Measurements from ENCODE around the gene PEX14. TPM values are rescaled to one million over a fixed set of nuclear protein-coding genes. Genes with fewer than 3 reads are reported as not detected.

PEX14 gene
- total RNA-seq, 1 experiment from 2014 or later, result 29.3 TPM

- no peak for TF ChIP-seq EZH2phosphoT487 (IDR thresholded peaks at IDR 0.05; ENCODE audit: borderline replicate concordance)
- no peak for TF ChIP-seq YY1 (IDR thresholded peaks at IDR 0.05; ENCODE audit: extremely low read depth, insufficient replicate concordance, low read depth, low read length)
- TF ChIP-seq RAD21 (IDR thresholded peaks at IDR 0.05; ENCODE audit: low read depth), result no peak
- no peak for TF ChIP-seq EZH2 (IDR thresholded peaks at IDR 0.05)
- TF ChIP-seq CTCF (IDR thresholded peaks at IDR 0.05 in 2 of 3, conservative IDR thresholded peaks at IDR 0.05 in 1 of 3; ENCODE audit: borderline replicate concordance in 1 of 3, insufficient read depth in 1 of 3, low read depth in 2 of 3, low read length in 2 of 3), result no peak
- no peak for TF ChIP-seq SP1 (IDR thresholded peaks at IDR 0.05; ENCODE audit: low read depth)
- TF ChIP-seq, protein P1, sequence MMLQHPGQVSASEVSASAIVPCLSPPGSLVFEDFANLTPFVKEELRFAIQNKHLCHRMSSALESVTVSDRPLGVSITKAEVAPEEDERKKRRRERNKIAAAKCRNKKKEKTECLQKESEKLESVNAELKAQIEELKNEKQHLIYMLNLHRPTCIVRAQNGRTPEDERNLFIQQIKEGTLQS (IDR thresholded peaks at IDR 0.05), result no peak
These were observed 21.2 kb downstream of the PEX14 start (continued) for GRCh38 chr1:10495952-10496351.

DNA sequence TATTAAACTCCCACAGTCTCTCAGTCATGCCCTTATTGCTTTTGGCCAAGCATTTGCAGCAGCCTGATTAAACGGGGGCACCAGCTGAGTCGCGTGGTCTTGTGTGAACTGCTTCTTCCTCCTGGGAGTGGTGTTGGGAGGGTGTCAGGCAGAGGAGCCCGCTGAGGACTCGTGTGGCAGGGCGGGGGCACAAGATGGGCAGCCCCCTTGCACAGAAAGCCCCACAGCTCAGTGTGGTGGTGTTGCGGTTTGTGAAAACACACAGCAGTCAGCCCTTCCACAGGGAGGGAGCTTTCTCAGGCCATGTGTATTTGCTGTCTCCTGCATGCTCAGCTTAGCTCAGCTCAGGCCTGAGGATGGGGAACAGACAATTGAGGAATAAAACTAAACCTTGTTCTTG lies 22.4 kb downstream of the PEX14 start:
- no TSS peak for BruUV-seq (replicated peaks)
- no peaks in the 10 kb centered on the region for H3K27me3 ChIP-seq (ENCODE audit: insufficient read depth, low read length)
- intact Hi-C loops (cut with micrococcal nuclease), result no loop called here
- CTCF ChIA-PET, result no interaction called here
- POLR2A ChIA-PET, result no interaction called here
- no peak overlapping the region for H3K4me2 ChIP-seq (ENCODE audit: low read length)
- peaks cover 0 to 8% of the 10 kb centered on the region in 2 experiments; a peak in 3 of 4 replicates for H3K4me1 ChIP-seq (ENCODE audit: control insufficient read depth in 1 of 2, insufficient read depth in 2 of 2, low read length in 2 of 2)
- TF ChIP-seq CTCF (IDR thresholded peaks at IDR 0.05 in 2 of 3, conservative IDR thresholded peaks at IDR 0.05 in 1 of 3; ENCODE audit: borderline replicate concordance in 1 of 3, insufficient read depth in 1 of 3, low read depth in 2 of 3, low read length in 2 of 3), result no peak
- TF ChIP-seq ZFX (IDR thresholded peaks at IDR 0.05), result no peak
- TF ChIP-seq SRF (IDR thresholded peaks at IDR 0.05; ENCODE audit: low read depth), result no peak
- TF ChIP-seq POLR2AphosphoS5 (IDR thresholded peaks at IDR 0.05; ENCODE audit: low read depth, low read length), result no peak
- no peak for TF ChIP-seq CBX3 (IDR thresholded peaks at IDR 0.05; ENCODE audit: low read depth)
- no peak overlapping the region for H2AFZ ChIP-seq (ENCODE audit: low read depth, low read length, poor library complexity, severe bottlenecking)
- no peak overlapping the region for H3K27ac ChIP-seq (ENCODE audit: low read depth, low read length)
- H3K79me2 ChIP-seq (ENCODE audit: insufficient read depth, low read length), result peaks cover 88% of the 10 kb centered on the region
- RAD21 ChIA-PET (ENCODE audit: low non-redundant PET in 1 of 2, low total read pairs in 2 of 2, uncharacterized antibody in 2 of 2, unreplicated experiment in 2 of 2), result no interaction called here
- H3K4me3 ChIP-seq (replicated peaks in 1 of 2; ENCODE audit: low read depth in 1 of 2, low read length in 2 of 2), result no peak overlapping the region
- H3K9ac ChIP-seq (ENCODE audit: low read length), result no peak overlapping the region
- no peaks in the 10 kb centered on the region for H3K9me3 ChIP-seq (ENCODE audit: control insufficient read depth in 1 of 2, insufficient read depth in 1 of 2, low read depth in 1 of 2, low read length in 2 of 2)
- peaks cover 0 to 7% of the 10 kb centered on the region in 2 experiments; a peak in 1 of 4 replicates for H3K36me3 ChIP-seq (ENCODE audit: control insufficient read depth in 1 of 2, insufficient read depth in 2 of 2, low read length in 2 of 2)
- H4K20me1 ChIP-seq (ENCODE audit: insufficient read depth), result peaks cover 5% of the 10 kb centered on the region; the same call in 1 of the 2 replicates
- DNase-seq (ENCODE audit: low read depth, low spot score) (no peak), ATAC-seq (no peak)
- no peaks in the 10 kb centered on the region for H3K9me2 ChIP-seq (ENCODE audit: insufficient read depth)
